Measurements from ENCODE around the gene NTF4. TPM values are rescaled to one million over a fixed set of nuclear protein-coding genes. Genes with fewer than 3 reads are reported as not detected.
A peak's percentile ranks its signal among the peaks of the same experiment; 100 is the strongest.

NTF4 gene
- polyA plus RNA-seq, 2 of the 4 experiments (the other 2 are of a cell fraction), result 0.37 to 1.0 TPM

GRCh38 chr19:49067554-49067953 lies 2.9 kb upstream of the NTF4 start:
- no peak overlapping the region for H3K4me2 ChIP-seq
- DNase-seq (ENCODE audit: low read depth in 1 of 2, low spot score in 1 of 2) (no peak), ATAC-seq (no peak), FAIRE-seq (no peak)
- POLR2A ChIA-PET, result no interaction called here
- H3K4me3 ChIP-seq, result no peak overlapping the region
- no peak overlapping the region for H3K27ac ChIP-seq
- WGBS (ENCODE audit: missing lambda C conversion rate), result 66% methylated on average over 3 of the region's 3 CpGs
- no peaks in the 10 kb centered on the region for H3K9me3 ChIP-seq
- CTCF ChIA-PET, result interaction anchor here (0.9 to 1.9 kb wide), 7 partner anchors 10 to 69 kb away, joined by 3 to 7 read pairs (median 3); partner anchors contain the start of gene CGB7
- peaks cover 23% of the 10 kb centered on the region for H3K4me1 ChIP-seq
- TF ChIP-seq ZSCAN20 (CRISPR knock-in tag; IDR thresholded peaks at IDR 0.05) (no peak), E2F6 (IDR thresholded peaks at IDR 0.05; ENCODE audit: borderline replicate concordance, low read depth) (no peak), HOXA7 (CRISPR knock-in tag; IDR thresholded peaks at IDR 0.05) (no peak), NFE2L2 (conservative IDR thresholded peaks at IDR 0.05; ENCODE audit: low read length) (no peak), MAZ (IDR thresholded peaks at IDR 0.05; ENCODE audit: borderline replicate concordance, low read depth, low read length) (no peak), HEYL (CRISPR knock-in tag; IDR thresholded peaks at IDR 0.05) (no peak), MAX (IDR thresholded peaks at IDR 0.05) (no peak), CEBPB (IDR thresholded peaks at IDR 0.05) (no peak), HOXB13 (CRISPR knock-in tag; IDR thresholded peaks at IDR 0.05; ENCODE audit: low read depth) (no peak), POLR2AphosphoS2 (conservative IDR thresholded peaks at IDR 0.05; ENCODE audit: low read length) (no peak), HDAC2 (IDR thresholded peaks at IDR 0.05) (no peak), EHF (CRISPR knock-in tag; IDR thresholded peaks at IDR 0.05) (no peak), RAD21 (conservative IDR thresholded peaks at IDR 0.05 in 1 of 2, IDR thresholded peaks at IDR 0.05 in 1 of 2) (no peak), CHD2 (IDR thresholded peaks at IDR 0.05; ENCODE audit: low read length, partially characterized antibody) (no peak), RNF2 (IDR thresholded peaks at IDR 0.05; ENCODE audit: borderline replicate concordance, low read depth) (no peak), GATA3 (IDR thresholded peaks at IDR 0.05; ENCODE audit: borderline replicate concordance) (no peak)

- no peak for FAIRE-seq
Measured at GRCh38 chr19:49065905-49066512, 1.4 kb upstream of the NTF4 start.

GRCh38 chr19:49064029-49064629 lies 489 bp downstream of the NTF4 start:
- CTCF ChIA-PET, result interaction anchor here (0.6 to 2.4 kb wide), 9 partner anchors 8 to 111 kb away, joined by 3 to 9 read pairs (median 5); no protein-coding TSS in a partner anchor
- FAIRE-seq (no peak), ATAC-seq (peak; percentile 30 to 53; a peak in 4 of 6 replicates)
- TF ChIP-seq FOSL2 (IDR thresholded peaks at IDR 0.05) (no peak), FOSL2 (CRISPR knock-in tag; IDR thresholded peaks at IDR 0.05) (no peak), JUN (IDR thresholded peaks at IDR 0.05) (no peak), HOXA7 (CRISPR knock-in tag; IDR thresholded peaks at IDR 0.05) (no peak), KDM5A (IDR thresholded peaks at IDR 0.05) (no peak), MAZ (IDR thresholded peaks at IDR 0.05; ENCODE audit: borderline replicate concordance, low read depth, low read length) (no peak), ESRRA (IDR thresholded peaks at IDR 0.05; ENCODE audit: borderline replicate concordance, low read length) (no peak), RNF2 (IDR thresholded peaks at IDR 0.05; ENCODE audit: borderline replicate concordance, low read depth) (no peak), NPAS2 (CRISPR knock-in tag; IDR thresholded peaks at IDR 0.05; ENCODE audit: borderline replicate concordance) (no peak), ZFP36 (IDR thresholded peaks at IDR 0.05; ENCODE audit: borderline replicate concordance, partially characterized antibody) (no peak), KDM1A (IDR thresholded peaks at IDR 0.05; ENCODE audit: low read depth) (no peak), EHMT2 (IDR thresholded peaks at IDR 0.05; ENCODE audit: low read depth) (no peak), JUNB (IDR thresholded peaks at IDR 0.05) (no peak), BHLHE40 (IDR thresholded peaks at IDR 0.05; ENCODE audit: low read depth, low read length) (no peak)
- TF ChIP-seq, protein P1, sequence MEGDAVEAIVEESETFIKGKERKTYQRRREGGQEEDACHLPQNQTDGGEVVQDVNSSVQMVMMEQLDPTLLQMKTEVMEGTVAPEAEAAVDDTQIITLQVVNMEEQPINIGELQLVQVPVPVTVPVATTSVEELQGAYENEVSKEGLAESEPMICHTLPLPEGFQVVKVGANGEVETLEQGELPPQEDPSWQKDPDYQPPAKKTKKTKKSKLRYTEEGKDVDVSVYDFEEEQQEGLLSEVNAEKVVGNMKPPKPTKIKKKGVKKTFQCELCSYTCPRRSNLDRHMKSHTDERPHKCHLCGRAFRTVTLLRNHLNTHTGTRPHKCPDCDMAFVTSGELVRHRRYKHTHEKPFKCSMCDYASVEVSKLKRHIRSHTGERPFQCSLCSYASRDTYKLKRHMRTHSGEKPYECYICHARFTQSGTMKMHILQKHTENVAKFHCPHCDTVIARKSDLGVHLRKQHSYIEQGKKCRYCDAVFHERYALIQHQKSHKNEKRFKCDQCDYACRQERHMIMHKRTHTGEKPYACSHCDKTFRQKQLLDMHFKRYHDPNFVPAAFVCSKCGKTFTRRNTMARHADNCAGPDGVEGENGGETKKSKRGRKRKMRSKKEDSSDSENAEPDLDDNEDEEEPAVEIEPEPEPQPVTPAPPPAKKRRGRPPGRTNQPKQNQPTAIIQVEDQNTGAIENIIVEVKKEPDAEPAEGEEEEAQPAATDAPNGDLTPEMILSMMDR (IDR thresholded peaks at IDR 0.05), result no peak
- TF ChIP-seq, protein P2, sequence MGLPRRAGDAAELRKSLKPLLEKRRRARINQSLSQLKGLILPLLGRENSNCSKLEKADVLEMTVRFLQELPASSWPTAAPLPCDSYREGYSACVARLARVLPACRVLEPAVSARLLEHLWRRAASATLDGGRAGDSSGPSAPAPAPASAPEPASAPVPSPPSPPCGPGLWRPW (IDR thresholded peaks at IDR 0.05), result no peak

More at GRCh38 chr19:49065905-49066512, 1.4 kb upstream of the NTF4 start:
- no peak for DNase-seq (ENCODE audit: low read depth in 1 of 2, low spot score in 1 of 2)
- Histone ChIP-seq H3K4me1 (peaks cover 18% of the 10 kb centered on the region), H3K9me3 (no peaks in the 10 kb centered on the region), H3K4me3 (no peak overlapping the region), H3K27ac (no peak overlapping the region), H3K4me2 (no peak overlapping the region)
- TF ChIP-seq RARB (CRISPR knock-in tag; IDR thresholded peaks at IDR 0.05) (no peak), CHD4 (IDR thresholded peaks at IDR 0.05; ENCODE audit: borderline replicate concordance) (no peak), FOXS1 (CRISPR knock-in tag; IDR thresholded peaks at IDR 0.05) (no peak), SREBF2 (IDR thresholded peaks at IDR 0.05) (no peak), HOXA7 (CRISPR knock-in tag; IDR thresholded peaks at IDR 0.05) (no peak), RCOR1 (IDR thresholded peaks at IDR 0.05; ENCODE audit: low read depth, low read length) (no peak), ESRRA (IDR thresholded peaks at IDR 0.05; ENCODE audit: borderline replicate concordance, low read length) (no peak), CHD2 (IDR thresholded peaks at IDR 0.05; ENCODE audit: low read length, partially characterized antibody) (no peak)
- TF ChIP-seq, protein P2 (IDR thresholded peaks at IDR 0.05), result no peak
- ATAC-seq, result peak; percentile 26 to 33; a peak in 5 of 6 replicates
- CTCF ChIA-PET, result interaction anchor here (0.6 to 2.3 kb wide), 10 partner anchors 8 to 348 kb away, joined by 3 to 11 read pairs (median 6); partner anchors contain the start of genes GYS1 and RUVBL2
- POLR2A ChIA-PET, result interaction anchor here (1.1 to 1.3 kb wide), 2 partner anchors 10 to 194 kb away, joined by 3 to 4 read pairs; partner anchors contain the start of gene PPP1R15A
- 69% methylated on average over 13 of the region's 13 CpGs for WGBS (ENCODE audit: missing lambda C conversion rate)

More at GRCh38 chr19:49064029-49064629, 489 bp downstream of the NTF4 start:
- POLR2A ChIA-PET, result no interaction called here
- WGBS (ENCODE audit: missing lambda C conversion rate), result 59% methylated on average over 10 of the region's 10 CpGs
- peak overlapping the region; percentile 56 to 82 for H3K27ac ChIP-seq
- H3K4me2 ChIP-seq, result peak overlapping the region; percentile 89
- H3K9me3 ChIP-seq, result no peaks in the 10 kb centered on the region
- no peak for DNase-seq (ENCODE audit: low read depth in 1 of 2, low spot score in 1 of 2)
- H3K4me1 ChIP-seq, result peaks cover 18% of the 10 kb centered on the region
- H3K4me3 ChIP-seq, result peak overlapping the region; percentile 45
